C4-2B (cell line): Measurements from ENCODE around the gene CAVIN1.

ENCODE experiments used
- ZFX ChIP-seq: fragments of 450-650 bp; IDR thresholded peaks from 2 replicates; pipeline ENCODE4 v1.6.1; 2017
- TF ChIP-seq, protein P1 (sequence below): fragments of 450-650 bp; conservative IDR thresholded peaks from 2 replicates; pipeline ENCODE4 v1.5.1; 2017; ENCODE audit warnings: mild to moderate bottlenecking

DNA sequence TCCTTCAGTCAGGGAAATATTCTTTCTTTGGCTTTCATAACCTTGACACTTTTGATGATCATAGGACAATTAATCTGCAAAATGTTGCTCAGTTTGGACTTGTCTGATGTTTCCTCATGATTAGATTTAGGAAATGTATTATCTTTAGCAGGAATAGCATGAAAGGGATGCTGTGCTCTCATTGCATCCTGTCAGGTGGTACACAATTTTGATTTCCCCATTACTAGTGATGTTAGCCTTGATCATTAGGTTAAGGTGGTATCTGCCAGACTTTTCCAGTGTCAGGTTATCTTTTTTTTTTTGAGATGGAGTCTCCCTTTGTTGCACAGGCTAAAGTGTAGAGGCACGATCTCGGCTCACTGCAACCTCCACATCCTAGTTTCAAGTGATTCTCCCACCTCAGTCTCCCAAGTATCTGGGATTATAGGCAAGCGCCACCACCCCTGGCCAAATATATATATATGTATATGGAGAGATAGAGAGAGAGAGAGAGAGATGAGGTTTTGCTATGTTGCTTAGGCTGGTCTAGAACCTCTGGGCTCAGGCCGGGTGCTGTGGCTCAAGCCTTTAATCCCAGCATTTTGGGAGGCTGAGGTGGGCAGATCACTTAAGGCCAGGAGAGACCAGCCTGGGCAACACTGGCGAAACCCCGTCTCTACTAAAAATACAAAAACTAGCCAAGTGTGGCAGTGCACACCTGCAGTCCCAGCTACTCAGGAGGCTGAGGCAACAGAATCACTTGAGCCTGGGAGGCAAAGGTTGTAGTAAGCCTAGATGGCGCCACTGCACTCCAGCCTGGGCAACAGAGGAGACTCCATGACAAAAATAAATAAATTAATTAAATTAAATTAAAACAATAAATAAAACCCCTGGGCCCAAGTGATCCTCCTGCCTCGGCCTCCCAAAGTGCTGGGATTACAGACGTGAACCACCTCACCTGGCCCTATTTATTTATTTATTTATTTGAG is 15.8 kb upstream of the CAVIN1 start:
- TF ChIP-seq, protein P1, sequence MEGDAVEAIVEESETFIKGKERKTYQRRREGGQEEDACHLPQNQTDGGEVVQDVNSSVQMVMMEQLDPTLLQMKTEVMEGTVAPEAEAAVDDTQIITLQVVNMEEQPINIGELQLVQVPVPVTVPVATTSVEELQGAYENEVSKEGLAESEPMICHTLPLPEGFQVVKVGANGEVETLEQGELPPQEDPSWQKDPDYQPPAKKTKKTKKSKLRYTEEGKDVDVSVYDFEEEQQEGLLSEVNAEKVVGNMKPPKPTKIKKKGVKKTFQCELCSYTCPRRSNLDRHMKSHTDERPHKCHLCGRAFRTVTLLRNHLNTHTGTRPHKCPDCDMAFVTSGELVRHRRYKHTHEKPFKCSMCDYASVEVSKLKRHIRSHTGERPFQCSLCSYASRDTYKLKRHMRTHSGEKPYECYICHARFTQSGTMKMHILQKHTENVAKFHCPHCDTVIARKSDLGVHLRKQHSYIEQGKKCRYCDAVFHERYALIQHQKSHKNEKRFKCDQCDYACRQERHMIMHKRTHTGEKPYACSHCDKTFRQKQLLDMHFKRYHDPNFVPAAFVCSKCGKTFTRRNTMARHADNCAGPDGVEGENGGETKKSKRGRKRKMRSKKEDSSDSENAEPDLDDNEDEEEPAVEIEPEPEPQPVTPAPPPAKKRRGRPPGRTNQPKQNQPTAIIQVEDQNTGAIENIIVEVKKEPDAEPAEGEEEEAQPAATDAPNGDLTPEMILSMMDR = peak; percentile 58
- TF ChIP-seq ZFX = no peak
